Lower leg skin (tissue), 3 donors: ENCODE measurements around the gene PLPPR1.

Experiments
- CTCF ChIP-seq, 3 donors: fragments of 450-650 bp; IDR thresholded peaks; one replicate each; pipeline ENCODE4 v1.5.1; 2016; ENCODE audit warnings: antibody characterized with exemption in 3 of 3, mild to moderate bottlenecking in 3 of 3, moderate library complexity in 2 of 3
- POLR2A ChIP-seq, 2 donors: fragments of 450-650 bp; IDR thresholded peaks; one replicate each; pipeline ENCODE4 v1.6.1; 2016 to 2017; ENCODE audit warnings: antibody characterized with exemption in 2 of 2, mild to moderate bottlenecking in 1 of 2, moderate library complexity in 1 of 2

- TF ChIP-seq CTCF (IDR thresholded peaks at IDR 0.05): no peak
- TF ChIP-seq POLR2A (IDR thresholded peaks at IDR 0.05): no peak
These were observed 191.8 kb downstream of the PLPPR1 start for GRCh38 chr9:101220341-101220740.
